ENCODE results near the gene RAG2.
"Not testable (repeated sequence)": the region's sequence is repeated elsewhere in the genome, so short reads cannot be mapped to it uniquely, and the experiment has no call there.

RAG2 gene

GRCh38 chr11:36596880-36597279 lies 1.2 kb downstream of the RAG2 start:
- no peak for DNase-seq

GRCh38 chr11:36594316-36594989 lies 3.6 kb downstream of the RAG2 start, which contains the start of gene IFTAP:
TSS of gene IFTAP (plus strand) at chr11:36594502. CDS start at chr11:36610104, 15,602 bp downstream.
- DNase-seq: no peak

GRCh38 chr11:36591433-36591832 lies 6.6 kb downstream of the RAG2 start:
- no peak for DNase-seq

- no peak for DNase-seq
Observed at GRCh38 chr11:36590513-36590912, 7.5 kb downstream of the RAG2 start.

- DNase-seq: no peak
Observed at GRCh38 chr11:36588099-36588498, 9.9 kb downstream of the RAG2 start.

GRCh38 chr11:36586543-36586942 lies 11.5 kb downstream of the RAG2 start:
- no peak for DNase-seq

- no peak for DNase-seq
Observed at GRCh38 chr11:36583667-36584066, 14.4 kb downstream of the RAG2 start.

- no peak for DNase-seq
Observed at GRCh38 chr11:36581536-36581935, 16.5 kb downstream of the RAG2 start.

GRCh38 chr11:36578458-36578857 lies 19.6 kb downstream of the RAG2 start:
- no peak for DNase-seq

GRCh38 chr11:36577859-36578258 lies 20.2 kb downstream of the RAG2 start:
- no peak for DNase-seq

- DNase-seq: no peak
Observed at GRCh38 chr11:36577373-36577772, 20.7 kb downstream of the RAG2 start.

- DNase-seq: no peak
Observed at GRCh38 chr11:36574486-36574885, 23.6 kb downstream of the RAG2 start.

- DNase-seq: no peak
Observed at GRCh38 chr11:36569095-36569494, 28.9 kb downstream of the RAG2 start.

GRCh38 chr11:36567694-36568093 lies 30.3 kb downstream of the RAG2 start, which contains the start of gene RAG1:
TSS of gene RAG1 (plus strand) at chr11:36568007. CDS start at chr11:36573305, 5,298 bp downstream.
- DNase-seq: no peak

- no peak for DNase-seq
Observed at GRCh38 chr11:36566407-36567053, 31.5 kb downstream of the RAG2 start.

- DNase-seq: no peak
Observed at GRCh38 chr11:36565031-36565610, 32.9 kb downstream of the RAG2 start.

- DNase-seq: no peak
Observed at GRCh38 chr11:36564376-36565030, 33.5 kb downstream of the RAG2 start.

- DNase-seq: no peak
Observed at GRCh38 chr11:36558571-36559413, 39.2 kb downstream of the RAG2 start.

- DNase-seq: no peak
Observed at GRCh38 chr11:36557991-36558390, 40.0 kb downstream of the RAG2 start.

GRCh38 chr11:36557390-36557789 lies 40.6 kb downstream of the RAG2 start:
- DNase-seq: not testable (repeated sequence)

- DNase-seq: no peak
Observed at GRCh38 chr11:36550385-36551115, 47.5 kb downstream of the RAG2 start.
